ENCODE measurements around the gene PTPN3.

Gene PTPN3

GRCh38 chr9:109440797-109441287 is 57.3 kb downstream of the PTPN3 start:
- no peak for TF ChIP-seq ZFP30 (CRISPR knock-in tag; IDR thresholded peaks at IDR 0.05)
- TF ChIP-seq CREB5 (CRISPR knock-in tag; IDR thresholded peaks at IDR 0.05; ENCODE audit: low read depth) = no peak
- TF ChIP-seq ZNF70 (CRISPR knock-in tag; IDR thresholded peaks at IDR 0.05) = no peak
- TF ChIP-seq ZFP3 (CRISPR knock-in tag; IDR thresholded peaks at IDR 0.05) = no peak
- TF ChIP-seq TCF4 (CRISPR knock-in tag; IDR thresholded peaks at IDR 0.05; ENCODE audit: borderline replicate concordance) = no peak
- TF ChIP-seq, protein P1, sequence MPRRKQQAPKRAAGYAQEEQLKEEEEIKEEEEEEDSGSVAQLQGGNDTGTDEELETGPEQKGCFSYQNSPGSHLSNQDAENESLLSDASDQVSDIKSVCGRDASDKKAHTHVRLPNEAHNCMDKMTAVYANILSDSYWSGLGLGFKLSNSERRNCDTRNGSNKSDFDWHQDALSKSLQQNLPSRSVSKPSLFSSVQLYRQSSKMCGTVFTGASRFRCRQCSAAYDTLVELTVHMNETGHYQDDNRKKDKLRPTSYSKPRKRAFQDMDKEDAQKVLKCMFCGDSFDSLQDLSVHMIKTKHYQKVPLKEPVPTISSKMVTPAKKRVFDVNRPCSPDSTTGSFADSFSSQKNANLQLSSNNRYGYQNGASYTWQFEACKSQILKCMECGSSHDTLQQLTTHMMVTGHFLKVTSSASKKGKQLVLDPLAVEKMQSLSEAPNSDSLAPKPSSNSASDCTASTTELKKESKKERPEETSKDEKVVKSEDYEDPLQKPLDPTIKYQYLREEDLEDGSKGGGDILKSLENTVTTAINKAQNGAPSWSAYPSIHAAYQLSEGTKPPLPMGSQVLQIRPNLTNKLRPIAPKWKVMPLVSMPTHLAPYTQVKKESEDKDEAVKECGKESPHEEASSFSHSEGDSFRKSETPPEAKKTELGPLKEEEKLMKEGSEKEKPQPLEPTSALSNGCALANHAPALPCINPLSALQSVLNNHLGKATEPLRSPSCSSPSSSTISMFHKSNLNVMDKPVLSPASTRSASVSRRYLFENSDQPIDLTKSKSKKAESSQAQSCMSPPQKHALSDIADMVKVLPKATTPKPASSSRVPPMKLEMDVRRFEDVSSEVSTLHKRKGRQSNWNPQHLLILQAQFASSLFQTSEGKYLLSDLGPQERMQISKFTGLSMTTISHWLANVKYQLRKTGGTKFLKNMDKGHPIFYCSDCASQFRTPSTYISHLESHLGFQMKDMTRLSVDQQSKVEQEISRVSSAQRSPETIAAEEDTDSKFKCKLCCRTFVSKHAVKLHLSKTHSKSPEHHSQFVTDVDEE (CRISPR knock-in tag; IDR thresholded peaks at IDR 0.05) = no peak
- no peak for TF ChIP-seq GLIS3 (CRISPR knock-in tag; IDR thresholded peaks at IDR 0.05)
- no peak for TF ChIP-seq ESRRG (CRISPR knock-in tag; IDR thresholded peaks at IDR 0.05)
- TF ChIP-seq CSDC2 (CRISPR knock-in tag; IDR thresholded peaks at IDR 0.05) = no peak
- TF ChIP-seq ISL1 (CRISPR knock-in tag; IDR thresholded peaks at IDR 0.05) = no peak
- TF ChIP-seq ARNTL (CRISPR knock-in tag; IDR thresholded peaks at IDR 0.05; ENCODE audit: borderline replicate concordance, low read depth) = no peak
- TF ChIP-seq PPARA (CRISPR knock-in tag; IDR thresholded peaks at IDR 0.05; ENCODE audit: borderline replicate concordance) = no peak
- no peak for TF ChIP-seq TOX (CRISPR knock-in tag; IDR thresholded peaks at IDR 0.05; ENCODE audit: borderline replicate concordance)
- no peak for TF ChIP-seq ZNF565 (CRISPR knock-in tag; conservative IDR thresholded peaks at IDR 0.05; ENCODE audit: low read depth)
- TF ChIP-seq BACH2 (CRISPR knock-in tag; IDR thresholded peaks at IDR 0.05; ENCODE audit: borderline replicate concordance) = no peak
- no peak for TF ChIP-seq SNAI2 (CRISPR knock-in tag; IDR thresholded peaks at IDR 0.05)
- TF ChIP-seq, protein P2, sequence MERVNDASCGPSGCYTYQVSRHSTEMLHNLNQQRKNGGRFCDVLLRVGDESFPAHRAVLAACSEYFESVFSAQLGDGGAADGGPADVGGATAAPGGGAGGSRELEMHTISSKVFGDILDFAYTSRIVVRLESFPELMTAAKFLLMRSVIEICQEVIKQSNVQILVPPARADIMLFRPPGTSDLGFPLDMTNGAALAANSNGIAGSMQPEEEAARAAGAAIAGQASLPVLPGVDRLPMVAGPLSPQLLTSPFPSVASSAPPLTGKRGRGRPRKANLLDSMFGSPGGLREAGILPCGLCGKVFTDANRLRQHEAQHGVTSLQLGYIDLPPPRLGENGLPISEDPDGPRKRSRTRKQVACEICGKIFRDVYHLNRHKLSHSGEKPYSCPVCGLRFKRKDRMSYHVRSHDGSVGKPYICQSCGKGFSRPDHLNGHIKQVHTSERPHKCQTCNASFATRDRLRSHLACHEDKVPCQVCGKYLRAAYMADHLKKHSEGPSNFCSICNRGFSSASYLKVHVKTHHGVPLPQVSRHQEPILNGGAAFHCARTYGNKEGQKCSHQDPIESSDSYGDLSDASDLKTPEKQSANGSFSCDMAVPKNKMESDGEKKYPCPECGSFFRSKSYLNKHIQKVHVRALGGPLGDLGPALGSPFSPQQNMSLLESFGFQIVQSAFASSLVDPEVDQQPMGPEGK (CRISPR knock-in tag; IDR thresholded peaks at IDR 0.05; ENCODE audit: borderline replicate concordance) = no peak
- no peak for TF ChIP-seq ZC3H10 (CRISPR knock-in tag; IDR thresholded peaks at IDR 0.05)
- ATAC-seq = peak; percentile 98

GRCh38 chr9:109440117-109440515 is 58.0 kb downstream of the PTPN3 start:
- no peak for TF ChIP-seq OSR1 (CRISPR knock-in tag; IDR thresholded peaks at IDR 0.05)
- TF ChIP-seq PPARA (CRISPR knock-in tag; IDR thresholded peaks at IDR 0.05; ENCODE audit: borderline replicate concordance) = no peak
- no peak for TF ChIP-seq ZFP30 (CRISPR knock-in tag; IDR thresholded peaks at IDR 0.05)
- TF ChIP-seq ZNF565 (CRISPR knock-in tag; conservative IDR thresholded peaks at IDR 0.05; ENCODE audit: low read depth) = no peak
- TF ChIP-seq ZC3H10 (CRISPR knock-in tag; IDR thresholded peaks at IDR 0.05) = no peak
- TF ChIP-seq ZNF70 (CRISPR knock-in tag; IDR thresholded peaks at IDR 0.05) = no peak
- TF ChIP-seq, protein P1 (CRISPR knock-in tag; IDR thresholded peaks at IDR 0.05) = no peak
- no peak for TF ChIP-seq TCF4 (CRISPR knock-in tag; IDR thresholded peaks at IDR 0.05; ENCODE audit: borderline replicate concordance)
- no peak for TF ChIP-seq CSDC2 (CRISPR knock-in tag; IDR thresholded peaks at IDR 0.05)
- no peak for TF ChIP-seq CSRNP3 (CRISPR knock-in tag; IDR thresholded peaks at IDR 0.05)
- no peak for ATAC-seq
